Chondrocyte (in vitro differentiated cells): ENCODE results near the gene SPSB1. TPM values are rescaled to one million over a fixed set of nuclear protein-coding genes. Genes with fewer than 3 reads are reported as not detected.

Source experiments
- DNase-seq: peaks from one replicate; pipeline ENCODE4 v3.0.0; 2021; ENCODE audit warnings: mixed read lengths, low spot score
- H3K27ac Mint-ChIP-seq: one replicate; pipeline ENCODE4 v1.8.0; 2021; ENCODE audit warnings: mild to moderate bottlenecking, moderate library complexity, mixed read lengths; ENCODE audit not compliant: unreplicated experiment
- H3K27me3 Mint-ChIP-seq: 2 replicates; pipeline ENCODE4 v1.8.0; 2021; ENCODE audit warnings: low read depth, mixed read lengths
- H3K36me3 Mint-ChIP-seq: 2 replicates; pipeline ENCODE4 v1.8.0; 2021; ENCODE audit warnings: low read depth, mixed read lengths
- H3K4me1 Mint-ChIP-seq: 2 replicates; pipeline ENCODE4 v1.8.0; 2021; ENCODE audit warnings: low read depth, mild to moderate bottlenecking, mixed read lengths
- H3K4me3 Mint-ChIP-seq: one replicate; pipeline ENCODE4 v1.8.0; 2021; ENCODE audit warnings: mild to moderate bottlenecking, moderate library complexity, mixed read lengths; ENCODE audit not compliant: unreplicated experiment
- H3K9me3 Mint-ChIP-seq: 2 replicates; pipeline ENCODE4 v1.8.0; 2021; ENCODE audit warnings: low read depth, mixed read lengths
- total RNA-seq: library from RNA; stranded (reverse); gene quantifications from 3 replicates; pipeline ENCODE4 v1.2.1, GENCODE V29; 2021
- TF ChIP-seq, protein P1 (sequence below): fragments of 200-600 bp; sonication (generic); IDR thresholded peaks from 2 replicates; pipeline ENCODE4 v1.5.0; 2021; ENCODE audit warnings: antibody characterized with exemption, mild to moderate bottlenecking, moderate library complexity

The SPSB1 gene
- total RNA-seq, 1 donor from 2014 or later, result 173 TPM

DNA sequence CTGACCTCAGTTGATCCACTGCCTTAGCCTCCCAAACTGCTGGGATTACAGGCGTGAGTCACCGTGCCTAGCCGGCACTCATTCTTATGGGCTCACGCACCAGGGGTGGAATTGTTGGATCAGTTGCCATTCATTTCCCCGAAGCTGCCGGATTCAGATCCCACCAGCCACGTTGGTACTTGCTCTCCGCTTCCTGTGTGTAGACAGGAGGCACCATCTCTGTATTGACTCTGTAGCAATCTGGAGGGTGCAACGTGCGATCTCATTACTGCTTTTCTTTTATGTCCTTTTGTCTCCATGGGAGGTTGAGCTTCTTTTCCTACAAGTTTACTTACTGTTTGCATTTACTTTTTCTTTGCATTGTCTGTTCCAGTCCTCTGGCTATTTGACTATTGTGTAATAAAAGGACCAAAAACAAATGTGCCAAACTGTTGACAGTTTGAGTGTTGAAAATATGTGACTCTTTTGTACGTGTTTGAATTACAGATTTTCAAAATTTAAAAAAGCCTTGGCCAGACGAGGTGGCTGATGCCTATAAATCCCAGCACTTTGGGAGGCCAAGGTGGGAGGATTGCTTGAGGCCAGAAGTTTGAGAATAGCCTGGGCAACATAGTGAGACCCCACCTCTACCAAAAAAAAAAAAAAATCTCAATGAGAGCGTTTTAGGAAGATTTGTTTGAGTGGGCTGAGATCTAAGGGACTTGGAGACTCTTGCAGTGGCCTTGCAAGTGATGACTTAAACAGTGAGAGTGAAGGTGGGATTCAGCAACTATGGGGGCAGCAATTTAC, 39.1 kb downstream of the SPSB1 start:
- peaks cover 91% of the 10 kb centered on the region for H3K4me1 Mint-ChIP-seq
- TF ChIP-seq, protein P1, sequence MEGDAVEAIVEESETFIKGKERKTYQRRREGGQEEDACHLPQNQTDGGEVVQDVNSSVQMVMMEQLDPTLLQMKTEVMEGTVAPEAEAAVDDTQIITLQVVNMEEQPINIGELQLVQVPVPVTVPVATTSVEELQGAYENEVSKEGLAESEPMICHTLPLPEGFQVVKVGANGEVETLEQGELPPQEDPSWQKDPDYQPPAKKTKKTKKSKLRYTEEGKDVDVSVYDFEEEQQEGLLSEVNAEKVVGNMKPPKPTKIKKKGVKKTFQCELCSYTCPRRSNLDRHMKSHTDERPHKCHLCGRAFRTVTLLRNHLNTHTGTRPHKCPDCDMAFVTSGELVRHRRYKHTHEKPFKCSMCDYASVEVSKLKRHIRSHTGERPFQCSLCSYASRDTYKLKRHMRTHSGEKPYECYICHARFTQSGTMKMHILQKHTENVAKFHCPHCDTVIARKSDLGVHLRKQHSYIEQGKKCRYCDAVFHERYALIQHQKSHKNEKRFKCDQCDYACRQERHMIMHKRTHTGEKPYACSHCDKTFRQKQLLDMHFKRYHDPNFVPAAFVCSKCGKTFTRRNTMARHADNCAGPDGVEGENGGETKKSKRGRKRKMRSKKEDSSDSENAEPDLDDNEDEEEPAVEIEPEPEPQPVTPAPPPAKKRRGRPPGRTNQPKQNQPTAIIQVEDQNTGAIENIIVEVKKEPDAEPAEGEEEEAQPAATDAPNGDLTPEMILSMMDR, result no peak
- DNase-seq, result no peak

DNA sequence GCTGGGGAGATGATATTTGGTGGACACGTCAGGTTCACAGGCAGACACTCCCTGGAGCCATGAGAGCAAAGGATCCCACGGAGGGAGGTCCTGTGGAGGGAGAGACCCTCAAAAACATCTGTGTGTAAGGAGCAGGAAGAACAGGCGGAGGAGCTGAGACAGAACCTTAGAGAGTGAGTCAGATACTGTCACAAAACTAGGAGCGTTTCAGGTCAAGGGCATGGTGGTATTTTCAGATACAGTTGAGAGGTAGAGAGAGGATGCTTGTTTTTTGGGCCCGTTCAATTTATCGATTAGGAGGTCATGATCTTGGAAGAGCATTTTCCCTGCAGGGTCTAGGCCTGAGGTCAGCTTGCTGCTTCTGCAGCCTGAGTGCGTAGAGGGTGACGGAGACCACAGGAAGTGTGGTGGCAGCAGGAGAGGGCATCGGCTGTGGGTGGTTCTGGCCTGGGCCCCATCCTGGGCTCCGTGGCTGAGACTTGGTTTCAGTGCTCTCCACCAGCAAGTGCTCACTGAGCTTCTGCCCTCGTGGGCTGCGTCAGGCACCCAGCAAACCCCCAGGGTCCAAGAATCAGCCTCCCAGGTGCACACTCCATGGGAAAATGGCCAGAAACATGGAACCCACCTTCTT, 39.9 kb downstream of the SPSB1 start:
- H3K27ac Mint-ChIP-seq, result peak overlapping the region; percentile 90
- DNase-seq, result no peak

More for the DNA sequence above, 39.1 kb downstream of the SPSB1 start:
- H3K27me3 Mint-ChIP-seq, result no peaks in the 10 kb centered on the region
- H3K4me3 Mint-ChIP-seq, result peak overlapping the region; percentile 10
- H3K36me3 Mint-ChIP-seq, result peaks cover 26% of the 10 kb centered on the region
- H3K9me3 Mint-ChIP-seq, result no peaks in the 10 kb centered on the region
- peak overlapping the region; percentile 90 for H3K27ac Mint-ChIP-seq

DNA sequence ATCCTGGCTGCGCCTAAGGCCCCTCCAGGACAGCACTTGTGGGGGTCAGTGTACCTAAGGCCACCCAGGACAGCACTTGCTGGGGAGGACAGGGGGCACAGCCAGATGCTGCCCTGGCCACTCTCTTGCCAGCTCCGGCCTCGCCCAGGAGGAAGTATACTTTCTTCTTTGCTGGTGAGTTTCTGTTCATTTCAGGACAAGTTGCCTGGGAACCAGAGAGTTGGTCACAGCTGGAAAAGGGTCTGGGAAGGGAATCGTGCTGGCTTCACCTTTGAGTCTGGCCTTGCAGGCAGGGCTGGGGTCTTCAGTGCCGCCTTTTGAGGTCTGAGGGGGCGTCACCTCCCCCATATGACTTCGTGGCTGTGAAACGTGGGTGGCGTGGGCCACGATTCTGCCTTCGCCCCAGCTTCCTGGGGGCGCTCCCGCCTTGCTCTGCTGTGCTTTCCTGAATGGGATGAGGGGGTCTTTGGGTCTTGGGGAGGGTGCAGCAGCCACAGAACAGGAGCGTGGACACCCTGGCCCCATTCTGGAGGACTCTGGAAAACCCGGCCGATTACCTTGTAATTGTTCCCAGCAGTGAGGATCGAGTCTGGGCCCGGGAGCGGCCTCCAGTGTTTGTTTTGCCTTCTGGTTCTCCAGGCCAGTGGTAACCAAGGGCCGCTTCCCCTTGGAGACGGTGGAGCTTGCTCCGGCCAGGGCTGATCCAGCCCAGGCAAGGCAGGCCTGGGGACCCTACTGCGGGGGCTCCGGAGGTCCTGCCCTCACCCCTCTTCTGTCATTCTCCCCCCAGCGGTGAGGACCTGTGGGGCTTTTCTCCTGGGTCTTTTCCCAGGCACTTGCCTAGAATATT, 45.9 kb downstream of the SPSB1 start:
- Mint-ChIP-seq H3K27me3 (no peaks in the 10 kb centered on the region), H3K27ac (peak overlapping the region; percentile 85), H3K36me3 (peaks cover 24% of the 10 kb centered on the region), H3K4me1 (peaks cover 91% of the 10 kb centered on the region), H3K4me3 (no peak overlapping the region), H3K9me3 (no peaks in the 10 kb centered on the region)
- DNase-seq, result no peak
- TF ChIP-seq, protein P1, result no peak

More for the DNA sequence above, 39.9 kb downstream of the SPSB1 start:
- TF ChIP-seq, protein P1, result no peak
- peaks cover 89% of the 10 kb centered on the region for H3K4me1 Mint-ChIP-seq
- H3K9me3 Mint-ChIP-seq, result no peaks in the 10 kb centered on the region
- H3K27me3 Mint-ChIP-seq, result no peaks in the 10 kb centered on the region
- H3K36me3 Mint-ChIP-seq, result peaks cover 24% of the 10 kb centered on the region
- H3K4me3 Mint-ChIP-seq, result no peak overlapping the region

DNA sequence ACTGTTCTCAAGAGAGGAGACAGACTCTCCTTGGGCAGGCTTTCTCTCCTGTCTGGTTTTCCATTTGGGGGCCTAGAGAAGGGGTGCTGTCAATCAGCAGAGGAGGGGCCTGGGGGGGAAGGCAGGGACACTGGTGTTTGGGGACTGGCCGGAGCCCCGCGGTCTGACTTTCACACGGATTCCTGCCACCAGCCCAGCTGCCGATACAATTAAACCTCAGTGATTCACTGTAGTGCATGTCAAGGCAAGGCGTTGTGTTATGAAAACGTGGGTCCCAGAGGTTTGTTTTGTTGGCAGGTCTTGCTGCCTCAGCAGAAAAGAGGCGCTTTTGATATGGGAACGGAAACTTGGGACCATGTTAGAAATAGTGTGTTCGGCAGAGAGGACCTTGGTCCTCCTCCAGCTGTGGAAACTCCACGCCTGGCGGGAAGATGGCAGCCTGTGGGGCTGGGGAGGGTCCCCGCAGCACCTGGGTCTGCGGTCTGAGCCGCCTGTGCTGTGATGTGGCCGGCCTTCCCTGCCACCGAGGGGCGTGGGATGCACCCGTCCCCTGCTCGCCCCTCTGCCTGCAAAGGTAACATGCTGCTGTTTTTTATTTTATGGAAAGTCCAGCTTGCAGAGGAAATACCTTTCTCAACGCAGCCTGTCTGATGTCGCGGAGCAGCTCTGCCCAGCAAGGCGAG, 47.6 kb downstream of the SPSB1 start:
- peak overlapping the region; percentile 85 for H3K27ac Mint-ChIP-seq
- TF ChIP-seq, protein P1, result no peak
- peaks cover 85% of the 10 kb centered on the region for H3K4me1 Mint-ChIP-seq
- no peaks in the 10 kb centered on the region for H3K27me3 Mint-ChIP-seq
- H3K36me3 Mint-ChIP-seq, result peaks cover 19% of the 10 kb centered on the region
- no peak overlapping the region for H3K4me3 Mint-ChIP-seq
- no peak for DNase-seq
- H3K9me3 Mint-ChIP-seq, result no peaks in the 10 kb centered on the region
